Body of pancreas (tissue), 4 donors: ENCODE measurements around the gene MPL. TPM values are rescaled to one million over a fixed set of nuclear protein-coding genes. Genes with fewer than 3 reads are reported as not detected.
A peak's percentile ranks its signal among the peaks of the same experiment; 100 is the strongest.

Experiments used
- ATAC-seq: fragments of 150-250 bp; one replicate; pipeline ENCODE4 v1.9.1; 2016
- DNase-seq, 4 donors: peaks; one replicate each; pipeline ENCODE4 v3.0.0-alpha.2; 2019
- H3K27ac ChIP-seq, 4 donors: fragments of 200-600 bp; sonication (generic); 1 replicate in 3 of 4; 2 replicates in 1 of 4; pipeline versions ENCODE4 v1.5.1 to v1.6.1; 2016 to 2019; ENCODE audit warnings: mild to moderate bottlenecking in 1 of 4, mixed read lengths in 1 of 4, moderate library complexity in 1 of 4
- H3K27me3 ChIP-seq, 2 donors: fragments of 200-600 bp; sonication (generic); one replicate each; pipeline ENCODE4 v1.6.0; 2016; ENCODE audit warnings: mild to moderate bottlenecking in 1 of 2
- H3K36me3 ChIP-seq, 2 donors: fragments of 200-600 bp; sonication (generic); replicated peaks in 1 of 2; 2 replicates each; pipeline ENCODE4 v1.5.1; 2016; ENCODE audit warnings: low read depth in 2 of 2; ENCODE audit not compliant: insufficient read depth in 1 of 2
- H3K4me1 ChIP-seq: fragments of 200-600 bp; sonication (generic); one replicate; pipeline ENCODE4 v1.6.0; 2016
- H3K4me3 ChIP-seq, 2 donors: fragments of 200-600 bp; sonication (generic); 1 replicate in 1 of 2; 2 replicates in 1 of 2; pipeline ENCODE4 v1.5.1; 2016 to 2019
- H3K9me3 ChIP-seq, 3 donors: fragments of 200-600 bp; sonication (generic); 1 replicate in 2 of 3; 2 replicates in 1 of 3; pipeline ENCODE4 v1.5.1; 2016
- POLR2A ChIP-seq, 3 donors: fragments of 450-650 bp; IDR thresholded peaks; one replicate each; pipeline ENCODE4 v1.6.1; 2016; ENCODE audit warnings: antibody characterized with exemption in 3 of 3, mild to moderate bottlenecking in 2 of 3
- WGBS, 2 donors: methylation state at CpG; one replicate each; pipeline ENCODE4 v1.1.5; 2017; 5-methylcytosine and 5-hydroxymethylcytosine counted together
- intact Hi-C: fragments of 100-400 bp; cut with DNase I; formaldehyde crosslinking; loops from one replicate; pipeline ENCODE4 v1.15.1; 2023
- total RNA-seq, 2 donors: library from RNA; depleted of rRNA; stranded (reverse); fragments of >200 nt; gene quantifications; one replicate each; pipeline ENCODE4 v1.1.0, GENCODE V29; 2016
- TF ChIP-seq, protein P1 (sequence below), 7 experiments: fragments of 450-650 bp in 4 of 7; fragments of 200-600 bp in 3 of 7; sonication (generic) in 3 of 7; IDR thresholded peaks; one replicate each; pipeline ENCODE4 v1.5.1; 2016 to 2019; ENCODE audit warnings: antibody characterized with exemption in 7 of 7

MPL gene
- total RNA-seq, 2 donors from 2014 or later = not detected

DNA sequence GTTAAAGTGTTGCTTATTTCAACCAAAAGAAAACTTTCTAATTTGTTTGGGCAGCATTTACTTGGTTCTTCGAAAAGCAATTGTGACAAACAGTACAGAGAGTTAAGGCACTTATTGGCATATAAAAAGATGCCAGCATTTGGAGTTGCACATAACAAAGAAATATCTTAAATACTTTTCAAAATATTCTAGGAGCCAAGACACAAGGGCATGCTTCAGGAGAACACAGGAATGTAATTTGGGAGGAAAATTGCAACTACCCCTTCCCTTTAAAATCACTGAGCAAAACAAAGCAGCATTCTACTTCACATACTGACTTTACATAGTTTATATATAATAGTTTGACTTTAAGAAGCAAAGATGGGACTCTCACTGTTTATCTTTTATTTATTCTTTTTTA is 41.4 kb upstream of the MPL start:
- Histone ChIP-seq H3K4me1 (peaks cover 21% of the 10 kb centered on the region), H3K27me3 (no peaks in the 10 kb centered on the region), H3K27ac (peak overlapping the region in 3 of 4 donors; percentile 62 to 84 (median 79)), H3K4me3 (no peak overlapping the region), H3K9me3 (no peaks in the 10 kb centered on the region), H3K36me3 (no peaks in the 10 kb centered on the region)
- TF ChIP-seq, protein P1, sequence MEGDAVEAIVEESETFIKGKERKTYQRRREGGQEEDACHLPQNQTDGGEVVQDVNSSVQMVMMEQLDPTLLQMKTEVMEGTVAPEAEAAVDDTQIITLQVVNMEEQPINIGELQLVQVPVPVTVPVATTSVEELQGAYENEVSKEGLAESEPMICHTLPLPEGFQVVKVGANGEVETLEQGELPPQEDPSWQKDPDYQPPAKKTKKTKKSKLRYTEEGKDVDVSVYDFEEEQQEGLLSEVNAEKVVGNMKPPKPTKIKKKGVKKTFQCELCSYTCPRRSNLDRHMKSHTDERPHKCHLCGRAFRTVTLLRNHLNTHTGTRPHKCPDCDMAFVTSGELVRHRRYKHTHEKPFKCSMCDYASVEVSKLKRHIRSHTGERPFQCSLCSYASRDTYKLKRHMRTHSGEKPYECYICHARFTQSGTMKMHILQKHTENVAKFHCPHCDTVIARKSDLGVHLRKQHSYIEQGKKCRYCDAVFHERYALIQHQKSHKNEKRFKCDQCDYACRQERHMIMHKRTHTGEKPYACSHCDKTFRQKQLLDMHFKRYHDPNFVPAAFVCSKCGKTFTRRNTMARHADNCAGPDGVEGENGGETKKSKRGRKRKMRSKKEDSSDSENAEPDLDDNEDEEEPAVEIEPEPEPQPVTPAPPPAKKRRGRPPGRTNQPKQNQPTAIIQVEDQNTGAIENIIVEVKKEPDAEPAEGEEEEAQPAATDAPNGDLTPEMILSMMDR (IDR thresholded peaks at IDR 0.05) = no peak
- no peak for ATAC-seq
- whole genome bisulfite sequencing, 2 donors = 51 to 65% methylated on average over 1 of the region's 1 CpG
- no peak for DNase-seq
- intact Hi-C loops = loop anchor here (10.0 kb wide), 1 partner anchor 59 kb away; the partner anchor contains the start of gene CDC20

DNA sequence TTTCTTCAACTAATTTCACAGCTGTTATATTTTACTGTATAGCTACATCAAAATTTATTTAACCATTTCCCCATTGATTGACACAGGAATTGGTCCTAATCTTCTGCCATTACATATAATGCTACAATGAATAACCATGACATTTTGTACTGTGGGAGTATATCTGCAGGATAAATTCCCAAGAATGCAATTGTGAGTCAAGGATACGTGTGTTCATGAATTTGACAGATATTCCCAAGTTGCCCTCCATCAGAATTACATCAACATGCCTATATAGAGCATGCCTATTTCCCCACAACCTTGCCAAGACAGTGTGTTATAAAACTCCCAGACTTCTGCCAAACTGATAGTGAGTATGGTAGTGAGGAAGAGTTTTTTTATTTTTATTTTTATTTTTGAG is 39.6 kb upstream of the MPL start:
- TF ChIP-seq, protein P1 (IDR thresholded peaks at IDR 0.05) = no peak
- TF ChIP-seq POLR2A (IDR thresholded peaks at IDR 0.05) = no peak
- H3K9me3 ChIP-seq = no peaks in the 10 kb centered on the region
- DNase-seq (no peak), ATAC-seq (no peak)
- peaks cover 21% of the 10 kb centered on the region for H3K4me1 ChIP-seq
- H3K27me3 ChIP-seq = no peaks in the 10 kb centered on the region
- H3K27ac ChIP-seq = no peak overlapping the region
- H3K4me3 ChIP-seq = no peak overlapping the region
- no peaks in the 10 kb centered on the region for H3K36me3 ChIP-seq
- 75 to 93% methylated on average over 1 of the region's 1 CpG for WGBS, 2 donors
- intact Hi-C loops = loop anchor here (10.0 kb wide), 1 partner anchor 57 kb away; the partner anchor contains the start of gene CDC20

DNA sequence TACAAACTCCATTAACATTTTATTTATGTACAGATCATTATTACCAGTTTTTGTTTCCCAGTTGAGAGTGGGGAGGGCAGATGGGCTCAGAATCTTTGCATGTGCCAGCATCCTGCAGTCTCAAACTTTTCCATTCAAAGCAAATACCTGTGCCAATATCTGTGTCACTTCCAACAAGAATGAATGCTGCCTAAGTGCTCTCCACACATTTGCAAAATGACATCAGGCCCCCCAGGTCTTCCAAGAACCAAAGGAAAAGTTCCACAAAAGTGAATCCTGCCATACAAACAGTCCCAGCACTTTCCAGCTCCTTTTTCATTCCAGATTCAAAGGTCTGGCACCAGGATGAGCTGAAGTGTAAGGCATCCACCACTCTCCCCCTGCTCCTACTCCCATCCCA is 38.5 kb upstream of the MPL start:
- ATAC-seq (no peak), DNase-seq (no peak)
- no peak overlapping the region for H3K27ac ChIP-seq
- intact Hi-C loops = loop anchor here (10.0 kb wide), 1 partner anchor 56 kb away; the partner anchor contains the start of gene CDC20
- no peaks in the 10 kb centered on the region for H3K36me3 ChIP-seq
- H3K4me1 ChIP-seq = peaks cover 21% of the 10 kb centered on the region
- no peaks in the 10 kb centered on the region for H3K9me3 ChIP-seq
- no peak overlapping the region for H3K4me3 ChIP-seq
- H3K27me3 ChIP-seq = no peaks in the 10 kb centered on the region
- TF ChIP-seq, protein P1 (IDR thresholded peaks at IDR 0.05) = no peak
- no peak for TF ChIP-seq POLR2A (IDR thresholded peaks at IDR 0.05)

DNA sequence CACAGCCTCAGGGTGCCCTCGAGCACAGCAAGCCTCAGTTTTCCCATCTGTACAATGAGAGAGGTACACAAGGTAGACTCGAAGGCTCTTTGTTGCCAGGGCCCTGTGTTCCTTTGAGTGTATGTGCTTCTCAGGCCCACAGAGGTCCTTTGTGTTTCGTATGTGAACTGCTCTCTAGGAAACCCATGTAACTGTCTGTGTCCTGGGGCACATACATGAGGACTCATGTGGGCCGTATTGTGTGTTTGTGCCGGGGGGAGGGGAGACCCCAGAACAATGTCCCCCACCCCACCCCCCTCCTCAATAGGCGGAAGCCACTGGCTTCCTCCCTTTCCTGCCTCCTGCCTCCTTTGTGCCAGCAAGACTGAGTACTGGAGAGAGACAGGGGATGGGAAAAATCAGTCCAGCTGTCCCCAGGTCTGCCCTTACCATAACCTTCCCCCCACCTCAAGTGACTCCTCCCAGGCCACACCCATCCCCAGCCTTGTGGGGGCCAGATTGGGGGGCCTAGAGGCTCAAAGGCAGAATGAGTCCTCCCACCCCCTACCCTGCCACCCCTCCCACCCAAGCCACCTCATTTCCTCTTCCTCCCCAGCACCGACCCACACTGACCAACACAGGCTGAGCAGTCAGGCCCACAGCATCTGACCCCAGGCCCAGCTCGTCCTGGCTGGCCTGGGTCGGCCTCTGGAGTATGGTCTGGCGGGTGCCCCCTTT is 37.1 kb upstream of the MPL start, which contains the start of gene TIE1:
TIE1 (plus strand) TSS at position 605 of the 717 bp plus-strand sequence; CDS start at position 695, 90 bp downstream.
- intact Hi-C loops = no loop called here
- Histone ChIP-seq H3K4me3 (no peak within 1 kb of the TSS), H3K27ac (no peak within 1 kb of the TSS), H3K27me3 (no peaks in the 10 kb centered on the region), H3K36me3 (no peaks in the 10 kb centered on the region), H3K9me3 (no peaks in the 10 kb centered on the region), H3K4me1 (peaks cover 8% of the 10 kb centered on the region)
- DNase-seq (no peak), ATAC-seq (peak; percentile 38)
- TF ChIP-seq, protein P1 (IDR thresholded peaks at IDR 0.05) = no peak
- TF ChIP-seq POLR2A (IDR thresholded peaks at IDR 0.05) = peak in 1 of 3 donors; percentile 17
- 69 to 73% methylated on average over 9 to 10 of the region's 10 CpGs for WGBS, 2 donors

DNA sequence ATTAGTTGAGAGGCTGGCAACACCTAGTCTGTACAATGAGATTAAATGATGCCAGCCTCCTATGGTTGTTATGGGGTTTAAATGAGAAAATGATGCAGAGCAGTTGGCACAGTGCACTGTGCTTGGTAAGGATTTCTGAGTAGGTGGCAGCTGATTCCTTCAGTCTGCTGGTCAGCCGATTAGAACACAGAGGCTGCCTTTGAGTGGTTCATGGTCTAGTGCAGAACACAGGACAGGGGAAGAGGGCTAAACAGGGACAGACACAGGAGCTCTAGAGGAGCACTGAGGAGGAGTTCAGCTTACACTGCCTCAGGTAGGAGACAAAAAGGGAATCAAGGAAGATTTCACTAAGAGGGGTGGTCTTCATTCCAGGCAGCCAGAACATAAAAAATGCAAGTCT is 35.4 kb upstream of the MPL start:
- intact Hi-C loops = no loop called here
- TF ChIP-seq, protein P1 (IDR thresholded peaks at IDR 0.05) = no peak
- no peak for TF ChIP-seq POLR2A (IDR thresholded peaks at IDR 0.05)
- H3K4me3 ChIP-seq = no peak overlapping the region

More for the DNA sequence above, 35.4 kb upstream of the MPL start:
- Histone ChIP-seq H3K36me3 (no peaks in the 10 kb centered on the region), H3K27me3 (no peaks in the 10 kb centered on the region), H3K27ac (no peak overlapping the region), H3K4me1 (no peaks in the 10 kb centered on the region), H3K9me3 (no peaks in the 10 kb centered on the region)
- WGBS, 2 donors = 82 to 83% methylated on average over 1 of the region's 1 CpG
- DNase-seq = no peak
- no peak for ATAC-seq
